Measurements from ENCODE around the gene SFT2D3. TPM values are rescaled to one million over a fixed set of nuclear protein-coding genes. Genes with fewer than 3 reads are reported as not detected.

SFT2D3 gene
- total RNA-seq, 1 donor from 2014 or later, result 7.4 TPM

DNA sequence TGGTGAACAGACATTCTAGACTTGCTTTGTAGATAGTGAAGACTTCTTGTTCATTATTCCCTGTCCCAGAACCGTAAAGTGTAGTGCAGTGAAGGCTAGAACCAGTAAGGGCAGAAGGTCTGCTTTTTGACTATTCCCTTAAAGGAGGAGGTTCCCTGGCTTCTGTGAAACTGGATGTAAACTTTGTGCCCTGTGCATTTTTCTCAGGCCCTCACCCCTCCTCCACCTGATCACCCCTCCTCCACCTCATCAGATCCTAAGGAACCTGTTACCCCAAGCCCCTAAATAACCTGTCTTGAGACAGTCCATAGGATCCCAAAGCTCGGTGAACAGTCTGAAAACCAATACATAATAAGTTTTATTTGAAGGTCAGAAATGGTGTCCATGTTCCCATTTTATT is 33.7 kb downstream of the SFT2D3 start:
- H3K27me3 ChIP-seq (ENCODE audit: low read depth), result no peaks in the 10 kb centered on the region
- peaks cover 19% of the 10 kb centered on the region for H3K4me1 ChIP-seq
- no peak overlapping the region for H3K27ac ChIP-seq
- no peaks in the 10 kb centered on the region for H3K9me3 ChIP-seq
- DNase-seq (no peak), ATAC-seq (peak; percentile 67 to 74)
- H3K4me3 ChIP-seq, result no peak overlapping the region
- TF ChIP-seq, protein P1, sequence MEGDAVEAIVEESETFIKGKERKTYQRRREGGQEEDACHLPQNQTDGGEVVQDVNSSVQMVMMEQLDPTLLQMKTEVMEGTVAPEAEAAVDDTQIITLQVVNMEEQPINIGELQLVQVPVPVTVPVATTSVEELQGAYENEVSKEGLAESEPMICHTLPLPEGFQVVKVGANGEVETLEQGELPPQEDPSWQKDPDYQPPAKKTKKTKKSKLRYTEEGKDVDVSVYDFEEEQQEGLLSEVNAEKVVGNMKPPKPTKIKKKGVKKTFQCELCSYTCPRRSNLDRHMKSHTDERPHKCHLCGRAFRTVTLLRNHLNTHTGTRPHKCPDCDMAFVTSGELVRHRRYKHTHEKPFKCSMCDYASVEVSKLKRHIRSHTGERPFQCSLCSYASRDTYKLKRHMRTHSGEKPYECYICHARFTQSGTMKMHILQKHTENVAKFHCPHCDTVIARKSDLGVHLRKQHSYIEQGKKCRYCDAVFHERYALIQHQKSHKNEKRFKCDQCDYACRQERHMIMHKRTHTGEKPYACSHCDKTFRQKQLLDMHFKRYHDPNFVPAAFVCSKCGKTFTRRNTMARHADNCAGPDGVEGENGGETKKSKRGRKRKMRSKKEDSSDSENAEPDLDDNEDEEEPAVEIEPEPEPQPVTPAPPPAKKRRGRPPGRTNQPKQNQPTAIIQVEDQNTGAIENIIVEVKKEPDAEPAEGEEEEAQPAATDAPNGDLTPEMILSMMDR (IDR thresholded peaks at IDR 0.05), result no peak
- intact Hi-C loops (cut with DNase I), result no loop called here
- no peaks in the 10 kb centered on the region for H3K36me3 ChIP-seq

DNA sequence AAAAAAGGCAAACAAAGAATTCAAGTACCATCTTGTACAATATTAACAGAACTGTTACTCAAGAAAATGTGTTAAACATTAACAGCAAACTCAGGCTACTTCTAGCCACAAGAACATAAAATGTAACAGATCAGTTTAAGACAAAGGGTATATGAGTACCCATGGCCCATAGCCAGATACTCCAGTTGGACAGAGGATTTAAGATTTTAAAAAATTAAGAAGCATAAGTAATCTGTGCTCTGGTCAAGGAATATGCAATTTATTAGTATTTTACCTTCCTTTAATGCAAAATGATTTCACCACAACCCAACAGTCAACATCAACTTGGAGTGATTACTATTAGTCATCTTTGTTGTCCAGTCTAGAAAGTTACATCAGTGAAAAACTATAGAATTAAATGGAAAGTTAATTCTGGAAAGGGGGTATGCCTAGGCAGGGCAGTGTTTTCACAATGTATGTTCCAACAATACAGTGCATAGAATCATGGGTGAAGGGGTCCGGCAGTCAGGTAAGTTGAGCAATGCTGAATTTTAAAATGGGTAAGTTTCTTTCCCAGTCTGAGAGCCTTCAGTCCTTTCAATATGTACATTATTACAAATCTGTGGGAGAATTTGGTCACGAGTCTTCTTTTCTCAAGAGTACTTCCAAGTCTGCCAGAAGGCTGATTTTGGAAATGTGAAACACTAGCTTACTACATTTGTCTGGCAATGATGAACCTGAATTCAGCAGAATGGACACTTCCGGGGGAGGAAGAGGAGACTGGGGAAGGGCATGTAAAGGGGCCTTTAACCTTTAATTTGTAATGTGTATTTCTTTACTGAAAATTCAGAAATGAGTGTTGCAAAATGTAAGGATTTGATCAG is 34.5 kb downstream of the SFT2D3 start:
- H3K9me3 ChIP-seq, result no peaks in the 10 kb centered on the region
- TF ChIP-seq, protein P1 (IDR thresholded peaks at IDR 0.05), result no peak
- peak overlapping the region; percentile 9 for H3K27ac ChIP-seq
- no peak for DNase-seq
- intact Hi-C loops (cut with DNase I), result no loop called here
- no peaks in the 10 kb centered on the region for H3K27me3 ChIP-seq (ENCODE audit: low read depth)
- H3K4me3 ChIP-seq, result no peak overlapping the region
- ATAC-seq, result peak; percentile 70 to 83
- peaks cover 19% of the 10 kb centered on the region for H3K4me1 ChIP-seq
- no peaks in the 10 kb centered on the region for H3K36me3 ChIP-seq

- no peak for DNase-seq
- H3K9me3 ChIP-seq, result no peaks in the 10 kb centered on the region
- intact Hi-C loops (cut with DNase I), result no loop called here
- no peak for ATAC-seq
- no peak overlapping the region for H3K4me3 ChIP-seq
- no peak overlapping the region for H3K27ac ChIP-seq
- TF ChIP-seq, protein P1 (IDR thresholded peaks at IDR 0.05), result no peak
- H3K4me1 ChIP-seq, result peaks cover 19% of the 10 kb centered on the region
- no peaks in the 10 kb centered on the region for H3K27me3 ChIP-seq (ENCODE audit: low read depth)
- no peaks in the 10 kb centered on the region for H3K36me3 ChIP-seq
These were observed 36.6 kb downstream of the SFT2D3 start for GRCh38 chr2:127737892-127738291.

GRCh38 chr2:127739800-127740199 is 38.5 kb downstream of the SFT2D3 start:
- TF ChIP-seq, protein P1 (IDR thresholded peaks at IDR 0.05), result no peak
- Histone ChIP-seq H3K4me3 (no peak overlapping the region), H3K36me3 (peaks cover 11% of the 10 kb centered on the region), H3K27me3 (ENCODE audit: low read depth) (no peaks in the 10 kb centered on the region), H3K4me1 (peaks cover 1% of the 10 kb centered on the region), H3K9me3 (no peaks in the 10 kb centered on the region), H3K27ac (no peak overlapping the region)
- intact Hi-C loops (cut with DNase I), result no loop called here
- ATAC-seq (no peak), DNase-seq (no peak)

- intact Hi-C loops (cut with DNase I), result no loop called here
- Histone ChIP-seq H3K27me3 (ENCODE audit: low read depth) (no peaks in the 10 kb centered on the region), H3K9me3 (no peaks in the 10 kb centered on the region), H3K4me1 (no peaks in the 10 kb centered on the region), H3K36me3 (peaks cover 16% of the 10 kb centered on the region), H3K27ac (no peak overlapping the region), H3K4me3 (no peak overlapping the region)
- no peak for DNase-seq
- ATAC-seq, result no peak
- TF ChIP-seq, protein P1 (IDR thresholded peaks at IDR 0.05), result no peak
These were observed 39.5 kb downstream of the SFT2D3 start for GRCh38 chr2:127740665-127741288.
